Tibial artery (tissue), 4 donors: ENCODE results near the gene BMI1.

Experiments used
- DNase-seq, 2 donors: peaks; one replicate each; pipeline ENCODE4 v3.0.0-alpha.2; 2019
- H3K27ac ChIP-seq, 2 donors: fragments of 200-600 bp; sonication (generic) in 1 of 2; 1 replicate in 1 of 2; 2 replicates in 1 of 2; pipeline ENCODE4 v1.5.1; 2018 to 2019; ENCODE audit warnings: mild to moderate bottlenecking in 1 of 2
- H3K27me3 ChIP-seq, 2 donors: fragments of 200-600 bp; sonication (generic) in 1 of 2; one replicate each; pipeline versions ENCODE4 v1.5.1 to v1.6.0; 2016 to 2019
- H3K36me3 ChIP-seq, 3 donors: fragments of 200-600 bp; sonication (generic) in 2 of 3; one replicate each; pipeline ENCODE4 v1.5.1; 2016 to 2019; ENCODE audit warnings: mild to moderate bottlenecking in 2 of 3
- H3K4me1 ChIP-seq, 4 donors: fragments of 200-600 bp; sonication (generic) in 2 of 4; 1 replicate in 3 of 4; 2 replicates in 1 of 4; pipeline ENCODE4 v1.5.1; 2016 to 2019
- H3K4me3 ChIP-seq, 2 donors: fragments of 200-600 bp; sonication (generic) in 1 of 2; 1 replicate in 1 of 2; 2 replicates in 1 of 2; pipeline ENCODE4 v1.5.1; 2018 to 2019; ENCODE audit warnings: mild to moderate bottlenecking in 2 of 2
- H3K9me3 ChIP-seq, 3 donors: fragments of 200-600 bp; sonication (generic) in 1 of 3; one replicate each; pipeline ENCODE4 v1.5.1; 2016 to 2019
- intact Hi-C: fragments of 100-400 bp; cut with DNase I; formaldehyde crosslinking; loops from one replicate; pipeline ENCODE4 v1.15.0; 2023; ENCODE audit warnings: low total_unique reads
- TF ChIP-seq, protein P1 (sequence below), 2 experiments: fragments of 200-600 bp in 1 of 2; fragments of 450-650 bp in 1 of 2; IDR thresholded peaks; one replicate each; pipeline ENCODE4 v1.5.1; 2017 to 2019; ENCODE audit warnings: antibody characterized with exemption in 2 of 2, mild to moderate bottlenecking in 1 of 2, moderate library complexity in 1 of 2

BMI1 gene

DNA sequence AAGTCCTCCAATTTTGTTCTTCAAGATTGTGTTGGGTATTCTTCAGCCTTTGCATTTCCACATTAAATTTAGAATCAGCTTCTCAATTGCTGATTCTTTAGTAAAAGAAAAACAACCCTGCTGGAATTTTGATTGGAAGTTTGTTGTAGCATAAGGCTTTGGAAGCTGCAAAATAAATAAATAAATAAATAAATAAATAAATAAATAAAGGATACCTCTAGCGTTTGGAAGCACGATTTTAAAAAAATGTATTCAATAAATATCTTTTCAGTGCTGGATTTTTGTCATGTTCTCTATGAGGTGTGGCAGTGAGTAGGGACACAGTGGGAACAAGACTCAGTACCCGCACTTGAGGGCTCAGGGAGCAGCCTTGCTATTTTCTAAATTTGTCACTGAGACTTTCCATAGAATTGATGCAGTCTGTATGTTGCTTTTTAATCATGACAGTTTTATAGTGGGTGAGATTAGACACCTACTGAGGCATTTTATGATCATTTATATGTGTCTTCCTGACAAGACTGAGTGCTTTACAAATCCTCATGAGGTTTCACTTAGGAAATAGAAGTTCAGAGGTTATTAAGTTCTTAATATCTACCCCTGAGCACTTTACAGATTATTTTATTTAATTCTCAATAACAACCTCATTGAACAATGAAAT lies 27.0 kb upstream of the BMI1 start:
- intact Hi-C loops = no loop called here
- TF ChIP-seq, protein P1, sequence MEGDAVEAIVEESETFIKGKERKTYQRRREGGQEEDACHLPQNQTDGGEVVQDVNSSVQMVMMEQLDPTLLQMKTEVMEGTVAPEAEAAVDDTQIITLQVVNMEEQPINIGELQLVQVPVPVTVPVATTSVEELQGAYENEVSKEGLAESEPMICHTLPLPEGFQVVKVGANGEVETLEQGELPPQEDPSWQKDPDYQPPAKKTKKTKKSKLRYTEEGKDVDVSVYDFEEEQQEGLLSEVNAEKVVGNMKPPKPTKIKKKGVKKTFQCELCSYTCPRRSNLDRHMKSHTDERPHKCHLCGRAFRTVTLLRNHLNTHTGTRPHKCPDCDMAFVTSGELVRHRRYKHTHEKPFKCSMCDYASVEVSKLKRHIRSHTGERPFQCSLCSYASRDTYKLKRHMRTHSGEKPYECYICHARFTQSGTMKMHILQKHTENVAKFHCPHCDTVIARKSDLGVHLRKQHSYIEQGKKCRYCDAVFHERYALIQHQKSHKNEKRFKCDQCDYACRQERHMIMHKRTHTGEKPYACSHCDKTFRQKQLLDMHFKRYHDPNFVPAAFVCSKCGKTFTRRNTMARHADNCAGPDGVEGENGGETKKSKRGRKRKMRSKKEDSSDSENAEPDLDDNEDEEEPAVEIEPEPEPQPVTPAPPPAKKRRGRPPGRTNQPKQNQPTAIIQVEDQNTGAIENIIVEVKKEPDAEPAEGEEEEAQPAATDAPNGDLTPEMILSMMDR (IDR thresholded peaks at IDR 0.05) = no peak
- DNase-seq = no peak
- no peaks in the 10 kb centered on the region for H3K36me3 ChIP-seq
- H3K4me1 ChIP-seq = no peaks in the 10 kb centered on the region
- H3K9me3 ChIP-seq = no peaks in the 10 kb centered on the region
- no peaks in the 10 kb centered on the region for H3K27me3 ChIP-seq
- H3K4me3 ChIP-seq = no peak overlapping the region
- H3K27ac ChIP-seq = no peak overlapping the region

DNA sequence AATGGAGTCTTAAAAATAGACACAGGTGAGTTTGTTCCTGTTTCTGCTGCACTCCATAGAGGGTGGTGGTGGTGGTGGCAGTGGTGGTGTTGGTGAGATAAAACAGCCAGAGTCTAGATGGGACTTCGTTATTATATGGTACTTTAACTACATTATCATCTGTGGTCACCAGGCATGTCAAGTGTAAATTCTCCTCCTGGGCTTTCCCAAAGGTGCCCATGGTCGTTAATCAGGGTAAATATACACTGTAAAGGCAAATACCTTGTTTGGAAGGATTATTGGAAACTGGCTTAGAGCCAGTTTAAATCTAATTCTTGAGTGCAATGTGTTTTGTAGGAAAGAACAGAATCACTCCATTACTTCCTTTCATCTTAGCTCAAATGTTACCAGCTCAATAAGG lies 26.2 kb upstream of the BMI1 start:
- Histone ChIP-seq H3K4me3 (no peak overlapping the region), H3K4me1 (no peaks in the 10 kb centered on the region), H3K27me3 (no peaks in the 10 kb centered on the region), H3K36me3 (no peaks in the 10 kb centered on the region), H3K9me3 (no peaks in the 10 kb centered on the region), H3K27ac (no peak overlapping the region)
- TF ChIP-seq, protein P1 (IDR thresholded peaks at IDR 0.05) = no peak
- no peak for DNase-seq
- intact Hi-C loops = no loop called here

DNA sequence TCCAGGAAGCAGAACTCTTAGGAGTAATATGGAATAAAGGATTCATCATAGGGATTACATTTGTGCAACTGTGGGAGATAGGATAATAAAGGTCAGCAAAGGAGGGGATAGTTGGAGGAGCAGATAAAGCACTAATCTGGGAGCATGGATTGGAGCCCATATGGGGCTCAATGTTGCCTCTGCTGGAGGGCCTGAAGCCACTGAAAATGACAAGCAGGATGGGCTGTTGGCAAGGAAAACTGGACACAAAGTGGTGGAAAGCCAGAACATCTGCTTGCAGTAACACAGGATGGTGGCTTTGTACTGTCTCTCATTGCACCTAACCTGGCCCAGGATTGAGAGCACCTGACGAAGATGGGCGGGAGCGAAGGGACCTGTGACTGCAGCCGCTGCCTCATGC lies 19.7 kb upstream of the BMI1 start:
- DNase-seq = no peak
- intact Hi-C loops = no loop called here
- no peaks in the 10 kb centered on the region for H3K4me1 ChIP-seq
- H3K27me3 ChIP-seq = no peaks in the 10 kb centered on the region
- H3K4me3 ChIP-seq = no peak overlapping the region
- no peaks in the 10 kb centered on the region for H3K9me3 ChIP-seq
- no peak overlapping the region for H3K27ac ChIP-seq
- TF ChIP-seq, protein P1 (IDR thresholded peaks at IDR 0.05) = no peak
- no peaks in the 10 kb centered on the region for H3K36me3 ChIP-seq

DNA sequence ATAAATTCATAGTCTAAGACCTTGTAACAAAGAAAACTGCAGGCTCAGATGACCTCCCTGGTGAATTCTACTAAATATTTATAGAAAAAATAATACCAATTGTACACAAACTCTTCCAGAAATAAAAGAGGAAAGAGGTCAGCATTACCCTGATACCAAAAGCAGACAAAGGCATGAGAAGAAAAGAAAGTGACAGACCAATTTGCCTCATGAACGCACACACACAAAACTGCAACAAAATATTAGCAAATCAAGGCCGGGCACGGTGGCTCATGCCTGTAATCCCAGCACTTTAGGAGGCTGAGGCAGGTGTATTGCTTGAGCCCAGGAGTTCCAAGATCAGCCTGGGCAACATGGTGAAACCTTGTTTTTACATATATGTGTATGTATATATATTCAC lies 17.4 kb upstream of the BMI1 start:
- H3K27ac ChIP-seq = no peak overlapping the region
- H3K27me3 ChIP-seq = no peaks in the 10 kb centered on the region
- no peaks in the 10 kb centered on the region for H3K9me3 ChIP-seq
- TF ChIP-seq, protein P1 (IDR thresholded peaks at IDR 0.05) = no peak
- intact Hi-C loops = no loop called here
- no peak overlapping the region for H3K4me3 ChIP-seq
- no peak for DNase-seq
- H3K4me1 ChIP-seq = no peaks in the 10 kb centered on the region
- H3K36me3 ChIP-seq = no peaks in the 10 kb centered on the region

DNA sequence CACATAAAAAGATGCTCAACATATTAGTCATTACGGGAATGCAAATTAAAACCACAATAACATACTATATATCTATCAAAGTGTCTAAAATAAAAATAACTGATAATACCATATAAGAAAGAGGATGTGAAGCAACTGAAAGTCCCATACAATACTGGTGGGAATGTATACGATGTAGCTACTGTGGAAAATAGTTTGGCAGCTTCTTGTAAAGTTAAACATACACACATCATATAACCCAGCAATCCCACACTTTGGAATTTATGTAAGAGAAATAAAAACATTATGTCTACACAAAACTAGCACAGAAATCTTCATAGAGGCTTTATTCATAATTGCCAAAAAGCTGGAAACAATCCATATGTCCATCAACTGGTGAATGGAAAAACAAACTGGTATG lies 15.2 kb upstream of the BMI1 start:
- TF ChIP-seq, protein P1 (IDR thresholded peaks at IDR 0.05) = no peak
- no peak for DNase-seq
- Histone ChIP-seq H3K9me3 (no peaks in the 10 kb centered on the region), H3K4me3 (no peak overlapping the region), H3K4me1 (no peaks in the 10 kb centered on the region), H3K27me3 (no peaks in the 10 kb centered on the region), H3K27ac (no peak overlapping the region), H3K36me3 (no peaks in the 10 kb centered on the region)
- intact Hi-C loops = no loop called here

DNA sequence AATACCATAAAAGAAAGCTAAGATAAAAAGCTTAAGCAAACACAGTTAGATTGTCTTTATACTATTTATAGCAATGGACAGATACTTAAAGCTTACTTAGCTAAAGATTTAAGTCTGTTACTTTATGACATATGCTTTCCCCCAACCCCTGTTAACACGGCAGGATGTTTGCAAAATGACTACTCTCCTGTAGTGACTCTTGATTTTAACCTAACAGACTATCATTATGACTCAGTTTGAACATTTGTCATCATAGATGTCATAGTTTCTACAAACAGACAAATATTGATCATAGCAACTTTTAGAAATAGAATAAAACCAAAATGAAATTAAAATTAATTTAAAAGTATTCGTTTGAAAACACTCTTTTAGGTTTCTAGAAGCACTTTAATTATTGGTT lies 12.5 kb upstream of the BMI1 start:
- H3K27ac ChIP-seq = no peak overlapping the region
- TF ChIP-seq, protein P1 (IDR thresholded peaks at IDR 0.05) = no peak
- H3K9me3 ChIP-seq = no peaks in the 10 kb centered on the region
- no peak overlapping the region for H3K4me3 ChIP-seq
- H3K36me3 ChIP-seq = no peaks in the 10 kb centered on the region
- DNase-seq = no peak
- H3K27me3 ChIP-seq = no peaks in the 10 kb centered on the region
- intact Hi-C loops = no loop called here
- H3K4me1 ChIP-seq = no peaks in the 10 kb centered on the region
